Left ventricle myocardium superior (tissue), 1 donor: ENCODE results near the gene CFD. TPM values are rescaled to one million over a fixed set of nuclear protein-coding genes. Genes with fewer than 3 reads are reported as not detected.
A peak's percentile ranks its signal among the peaks of the same experiment; 100 is the strongest.

Source experiments
- ATAC-seq: fragments of 200-7000 bp; cut with Tn5 transposase; one replicate; pipeline ENCODE4 v1.9.1; 2020; ENCODE audit warnings: mild to moderate bottlenecking, moderate library complexity
- DNase-seq: peaks from one replicate; pipeline ENCODE4 v3.0.0-alpha.2; 2020
- intact Hi-C: fragments of 100-400 bp; cut with micrococcal nuclease; formaldehyde crosslinking; loops from one replicate; pipeline ENCODE4 v1.11.0; 2022
- microRNA-seq: library from miRNA; unstranded; fragments of <30 nt; microRNA quantifications from one replicate; pipeline ENCODE4 v1.2.0, GENCODE V29; 2020; ENCODE audit warnings: borderline number of aligned reads
- total RNA-seq: library from RNA; stranded (reverse); fragmentation: NEBNext Ultra II Directional; extraction: Animal tissue kit (Norgen Biotek cat#: 25700); gene quantifications from one replicate; pipeline ENCODE4 v1.2.1, GENCODE V29; 2021
- donor health status: DM: no; HTN: yes; CAD: no; lungs with severe emphysema.

The CFD gene
- total RNA-seq, 1 donor from 2014 or later, result 252 TPM

DNA sequence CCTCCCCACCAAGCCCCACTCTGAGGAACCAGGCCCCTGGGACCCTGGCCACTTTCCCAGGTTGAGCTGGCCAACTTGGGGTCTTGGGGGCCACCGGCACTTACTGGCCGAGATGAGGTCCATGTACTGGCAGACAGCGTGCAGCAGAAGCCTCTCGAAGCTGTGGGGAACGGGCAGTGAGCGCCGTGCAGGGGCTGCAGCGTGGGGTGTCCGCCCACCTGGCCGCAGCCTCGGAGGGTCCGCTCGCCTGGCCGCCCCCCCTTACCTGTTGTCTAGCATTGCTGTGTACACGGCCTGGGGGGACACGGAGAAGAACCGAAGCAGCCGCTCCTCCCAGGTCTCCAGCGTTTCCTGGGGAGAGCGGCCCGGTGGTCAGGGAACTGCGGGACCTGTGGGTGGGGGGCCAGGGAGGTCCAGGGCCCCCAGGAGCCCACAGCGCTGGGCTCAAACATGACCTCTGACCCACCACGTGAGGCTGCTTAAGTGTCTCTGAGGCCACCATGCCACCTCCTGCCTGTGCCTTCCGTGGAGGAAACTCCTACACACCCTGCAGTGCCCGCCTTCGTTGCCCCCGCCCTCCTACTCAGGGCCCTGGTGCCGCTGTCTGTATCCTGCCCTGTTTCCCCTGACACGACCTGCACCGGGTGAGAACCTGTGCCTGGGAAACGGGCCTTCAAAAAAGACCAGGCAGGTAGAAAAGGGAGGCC, 40.0 kb downstream of the CFD start:
- no peak for DNase-seq
- intact Hi-C loops, result no loop called here
- ATAC-seq, result no peak

DNA sequence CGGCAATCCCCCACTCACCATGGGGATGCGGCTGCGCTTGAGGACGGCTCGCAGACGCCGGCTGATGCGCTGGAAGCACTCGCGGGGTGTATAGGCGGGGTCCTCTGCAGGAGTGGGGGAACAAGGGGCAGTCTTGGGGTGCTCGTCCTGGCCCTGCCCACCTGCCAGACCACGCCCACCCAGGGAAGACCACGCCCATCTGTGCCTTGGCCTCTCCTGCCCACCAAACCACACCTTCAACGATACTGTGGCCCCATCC, 40.5 kb downstream of the CFD start:
- intact Hi-C loops, result no loop called here
- DNase-seq (no peak), ATAC-seq (no peak)

DNA sequence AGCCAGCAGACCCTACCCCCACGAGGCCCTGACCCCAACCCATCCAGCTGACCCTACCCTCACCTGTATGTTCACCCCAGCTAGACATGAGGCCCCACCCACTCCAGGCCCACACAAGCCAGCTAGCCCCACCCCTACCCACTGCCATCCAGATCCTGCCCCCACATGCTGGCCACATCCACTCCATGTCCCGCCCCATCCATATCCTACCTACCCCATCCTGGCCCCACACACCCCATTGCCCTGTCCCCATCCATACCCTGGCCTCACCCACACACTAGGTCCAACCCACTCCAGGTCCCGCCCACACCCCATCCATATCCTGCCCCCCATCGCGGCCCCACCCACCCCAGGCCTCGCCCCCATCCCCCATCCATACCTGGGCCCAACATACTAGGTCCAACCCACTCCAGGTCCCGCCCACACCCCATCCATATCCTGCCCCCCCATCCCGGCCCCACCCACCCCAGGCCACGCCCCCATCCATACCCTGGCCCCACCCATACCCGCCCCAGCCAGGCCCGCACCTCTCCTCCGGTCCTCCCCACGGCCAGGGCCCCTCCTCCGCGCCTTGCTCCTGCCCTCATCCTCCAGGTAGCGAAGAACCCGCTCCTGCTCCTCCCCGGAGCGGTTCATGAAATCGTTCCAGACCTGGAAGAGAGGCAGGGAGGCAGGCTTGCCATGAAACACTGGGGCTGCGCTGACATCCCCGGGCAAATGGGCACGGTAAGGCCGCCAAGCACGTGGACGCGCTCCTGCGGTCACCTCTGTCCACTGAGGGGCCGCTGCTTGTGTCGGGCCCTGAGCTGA, 41.0 kb downstream of the CFD start:
- DNase-seq, result no peak
- intact Hi-C loops, result no loop called here
- ATAC-seq, result peak; percentile 19

DNA sequence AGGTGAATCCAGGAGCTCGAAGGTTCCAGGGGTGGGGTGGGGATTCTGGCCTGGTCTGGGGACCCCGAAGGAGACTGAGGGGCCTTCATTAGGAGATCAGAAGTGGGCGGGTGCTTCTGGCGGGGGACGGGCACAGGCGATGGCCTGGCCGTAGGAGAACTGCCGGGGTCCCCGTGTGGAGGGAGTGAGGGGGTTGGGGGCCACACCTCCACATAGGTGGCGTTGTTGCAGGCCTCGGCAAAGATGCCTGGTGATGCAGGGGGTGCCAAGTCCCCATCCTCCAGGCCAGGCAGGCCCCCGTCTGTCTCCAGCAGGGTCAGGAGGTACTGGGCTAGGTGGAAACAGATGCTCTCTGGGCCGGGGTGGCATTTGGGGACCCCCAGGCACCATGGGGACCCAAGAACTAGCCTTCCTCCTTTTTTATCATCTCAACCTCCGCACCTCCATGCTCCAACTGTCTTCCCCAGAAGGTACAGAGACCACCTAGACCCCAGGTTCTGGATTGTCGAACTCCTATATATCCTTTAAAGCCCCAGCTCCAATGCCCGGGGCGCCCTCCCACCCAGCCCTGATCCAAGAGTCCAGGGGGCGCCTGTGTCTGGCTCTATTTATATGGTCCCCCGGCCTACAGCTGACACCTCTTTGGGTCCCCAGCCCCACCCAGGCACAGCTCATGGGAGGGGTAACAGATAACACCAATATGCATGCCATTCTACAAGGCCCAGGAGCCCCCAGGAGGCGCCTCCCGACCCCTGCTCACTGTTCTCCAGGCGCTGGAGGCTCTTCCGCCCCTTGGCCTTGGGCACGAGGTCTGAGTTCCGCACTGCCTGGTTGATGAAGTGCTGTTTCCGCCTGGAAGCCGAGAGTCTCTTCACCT, 42.0 kb downstream of the CFD start:
- intact Hi-C loops, result no loop called here
- ATAC-seq (no peak), DNase-seq (no peak)

DNA sequence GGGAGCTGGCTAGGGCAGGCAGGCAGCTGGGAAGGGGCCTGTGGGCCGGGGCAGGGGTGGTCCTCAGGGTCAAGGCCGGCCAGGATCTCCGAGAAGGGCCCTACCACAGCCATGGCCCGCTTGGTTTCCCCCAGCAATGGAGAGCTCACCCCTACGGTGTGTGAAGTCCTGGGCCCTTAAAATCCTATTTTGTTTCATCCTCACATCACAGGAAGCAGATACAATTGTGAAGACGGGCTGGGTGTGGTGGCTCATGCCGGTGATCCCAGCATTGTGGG, 42.6 kb downstream of the CFD start:
- intact Hi-C loops, result no loop called here
- no peak for DNase-seq

DNA sequence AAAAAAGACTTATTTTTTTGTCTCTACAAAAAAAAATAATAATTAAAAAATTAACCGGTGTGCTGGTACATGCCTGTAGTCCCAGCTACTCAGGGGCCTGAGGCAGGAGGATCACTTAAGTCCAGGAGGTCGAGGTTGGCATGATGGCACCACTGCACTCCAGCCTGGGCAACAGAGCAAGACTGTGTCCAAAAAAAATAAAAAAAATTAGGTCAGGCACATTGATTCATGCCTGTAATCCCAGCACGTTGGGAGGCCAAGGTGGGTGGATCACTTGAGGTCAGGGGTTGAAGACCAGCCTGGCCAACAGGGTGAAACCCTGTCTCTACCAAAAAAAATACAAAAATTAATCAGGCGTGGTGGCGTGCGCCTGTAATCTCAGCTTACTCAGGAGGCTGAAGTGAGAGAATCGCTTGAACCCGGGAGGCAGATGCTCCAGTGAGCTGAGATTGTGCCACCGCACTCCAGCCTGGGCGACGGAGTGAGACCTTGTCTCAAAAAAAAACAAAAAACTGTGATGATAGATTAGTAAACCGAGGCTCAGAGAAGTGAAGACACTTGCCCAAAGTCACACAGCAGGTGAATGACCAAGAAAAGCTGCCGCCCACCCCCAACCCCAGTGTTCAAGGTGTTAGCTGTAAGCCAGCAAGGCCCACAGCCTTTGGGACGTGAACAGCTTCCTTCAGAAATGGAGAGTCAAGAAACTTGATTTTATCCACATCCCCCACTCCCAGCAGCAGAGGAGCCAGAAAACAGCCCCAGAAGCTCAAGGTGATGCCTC, 43.2 kb downstream of the CFD start:
- intact Hi-C loops, result no loop called here
- ATAC-seq, result no peak
- DNase-seq, result no peak

More for the DNA sequence above, 42.6 kb downstream of the CFD start:
- ATAC-seq, result no peak

DNA sequence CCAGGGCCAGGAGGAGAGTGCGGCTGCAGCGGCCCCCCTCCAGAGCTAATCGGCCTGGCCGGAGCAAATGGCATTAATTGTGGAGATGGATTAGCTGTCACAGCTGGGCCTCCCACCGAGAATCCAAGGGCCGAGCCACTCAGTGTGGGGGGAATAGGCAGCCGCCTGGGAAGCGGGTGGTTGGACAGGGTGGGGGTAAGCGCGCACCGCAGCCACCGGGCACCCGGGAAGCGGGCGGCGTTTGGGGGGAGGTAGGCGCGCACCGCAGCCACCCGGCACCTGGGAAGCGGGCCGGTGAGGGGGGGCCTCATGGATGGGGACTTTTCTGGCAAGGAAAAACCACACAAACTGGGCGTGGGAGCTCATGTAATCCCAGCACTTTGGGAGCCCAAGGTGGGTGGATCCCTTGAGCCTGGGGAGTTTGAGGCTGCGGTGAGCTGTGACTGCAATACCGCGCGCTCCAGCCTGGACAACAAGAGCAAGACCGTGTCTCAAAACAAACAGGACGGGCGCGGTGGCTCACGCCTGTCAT, 43.9 kb downstream of the CFD start:
- intact Hi-C loops, result no loop called here
- DNase-seq, result no peak
- no peak for ATAC-seq

DNA sequence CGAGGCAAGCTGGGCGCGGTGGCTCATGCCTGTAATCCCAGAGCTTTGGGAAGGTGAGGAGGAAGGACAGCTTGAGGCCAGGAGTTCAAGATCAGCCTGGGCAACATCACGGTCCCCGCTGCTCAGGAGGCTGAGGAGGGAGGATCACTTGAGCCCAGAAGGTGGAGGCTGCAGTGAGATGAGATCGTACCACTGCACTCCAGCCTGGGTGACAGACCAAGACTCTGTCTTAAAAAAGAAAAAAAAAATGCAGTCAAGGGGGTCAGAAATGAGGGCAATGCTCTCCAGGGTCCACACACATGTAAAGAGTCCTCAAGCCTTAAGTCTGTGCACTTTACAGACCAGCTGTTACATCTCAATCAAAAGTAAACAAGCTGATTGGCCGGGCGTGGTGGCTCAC, 45.1 kb downstream of the CFD start:
- intact Hi-C loops, result no loop called here
- DNase-seq, result no peak
- ATAC-seq, result no peak

DNA sequence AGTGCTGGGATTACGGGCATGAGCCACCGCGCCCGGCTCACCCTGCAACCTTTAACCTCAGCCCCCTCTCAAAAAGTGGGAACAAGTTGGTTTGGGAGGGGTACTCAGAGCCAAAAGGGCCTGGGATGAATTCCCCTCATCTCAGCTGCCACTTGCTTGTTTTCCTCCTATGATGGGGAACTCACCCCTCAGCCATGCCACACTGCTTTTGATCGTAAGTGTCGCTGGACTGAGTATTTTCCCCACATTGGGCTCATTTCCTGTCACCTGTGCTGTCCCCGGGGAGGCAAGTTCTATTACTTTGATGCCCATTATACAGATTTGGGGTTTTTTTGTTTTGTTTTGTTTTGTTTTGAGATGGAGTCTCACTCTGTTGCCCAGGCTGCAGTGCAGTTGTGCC, 47.0 kb downstream of the CFD start:
- no peak for ATAC-seq

DNA sequence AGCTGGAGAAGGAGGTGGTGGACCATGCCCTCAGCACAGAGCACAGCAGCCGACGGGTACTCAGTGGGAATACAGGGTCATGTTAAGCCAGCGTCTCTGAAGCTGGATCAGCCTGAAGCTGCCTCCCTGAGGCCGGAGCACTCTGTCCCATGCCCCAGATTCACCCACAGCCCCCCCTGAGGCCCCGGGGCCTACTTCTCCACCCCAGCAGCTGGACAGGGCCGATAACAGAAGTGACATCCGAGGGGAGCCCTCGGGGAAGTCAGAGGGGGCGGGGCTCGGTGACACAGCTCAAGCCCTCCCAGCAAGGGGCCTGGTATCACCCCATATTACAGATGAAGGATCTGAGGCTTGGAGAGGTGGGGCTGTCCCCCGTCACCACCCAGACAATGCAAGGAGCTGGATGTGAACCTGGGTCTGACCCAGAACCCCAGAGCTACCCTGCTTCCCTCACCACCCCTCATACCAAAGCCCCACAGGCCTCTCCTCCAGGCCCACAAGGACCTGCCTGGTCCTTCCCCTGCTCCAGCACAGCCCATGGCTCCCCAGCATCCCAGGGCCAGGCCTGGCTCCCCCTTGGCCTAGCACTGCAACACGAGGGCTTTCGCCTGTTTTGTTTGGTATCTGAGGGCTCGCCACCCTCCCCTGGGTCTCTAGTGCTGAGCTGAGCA, 47.9 kb downstream of the CFD start:
- no peak for DNase-seq
- intact Hi-C loops, result no loop called here
- ATAC-seq, result peak; percentile 18

More for the DNA sequence above, 47.0 kb downstream of the CFD start:
- no peak for DNase-seq
- intact Hi-C loops, result no loop called here

DNA sequence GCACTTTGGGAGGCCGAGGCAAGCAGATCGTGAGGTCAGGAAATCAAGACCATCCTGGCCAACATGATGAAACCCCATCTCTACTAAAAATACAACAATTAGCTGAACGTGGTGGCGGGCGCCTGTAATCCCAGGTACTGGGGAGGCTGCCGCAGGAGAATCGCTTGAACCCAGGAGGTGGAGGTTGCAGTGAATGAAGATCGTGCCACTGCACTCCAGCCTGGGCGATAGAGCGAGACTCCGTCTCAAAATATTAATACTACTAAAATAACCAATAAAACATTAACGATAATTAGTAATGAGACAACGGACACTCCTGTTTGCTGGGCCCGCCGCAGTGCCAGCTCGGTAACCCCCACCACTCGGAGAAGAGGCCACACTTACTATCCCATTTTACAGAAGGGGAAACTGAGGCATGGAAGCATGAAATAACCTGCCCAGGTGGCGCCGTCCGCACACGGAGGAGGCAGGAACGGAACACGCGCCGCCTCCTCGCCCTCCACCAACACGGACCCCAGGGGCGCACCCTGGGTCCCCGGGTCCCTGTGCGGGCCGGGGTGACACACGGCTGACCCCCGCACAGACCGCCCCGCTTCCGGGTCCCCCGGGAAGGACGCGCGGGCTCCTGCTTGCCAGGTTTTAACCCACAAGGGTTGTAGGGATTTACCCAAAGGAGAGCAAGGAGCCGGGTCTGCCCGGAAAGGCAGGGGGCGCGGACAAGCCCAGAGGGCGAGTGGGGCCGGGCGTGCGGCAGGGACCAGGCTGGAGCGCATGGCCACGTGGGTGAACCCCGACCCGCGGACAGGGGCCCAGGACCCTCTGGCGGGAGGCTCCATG, 52.0 kb downstream of the CFD start:
- intact Hi-C loops, result no loop called here
- DNase-seq, result no peak
- ATAC-seq, result no peak

DNA sequence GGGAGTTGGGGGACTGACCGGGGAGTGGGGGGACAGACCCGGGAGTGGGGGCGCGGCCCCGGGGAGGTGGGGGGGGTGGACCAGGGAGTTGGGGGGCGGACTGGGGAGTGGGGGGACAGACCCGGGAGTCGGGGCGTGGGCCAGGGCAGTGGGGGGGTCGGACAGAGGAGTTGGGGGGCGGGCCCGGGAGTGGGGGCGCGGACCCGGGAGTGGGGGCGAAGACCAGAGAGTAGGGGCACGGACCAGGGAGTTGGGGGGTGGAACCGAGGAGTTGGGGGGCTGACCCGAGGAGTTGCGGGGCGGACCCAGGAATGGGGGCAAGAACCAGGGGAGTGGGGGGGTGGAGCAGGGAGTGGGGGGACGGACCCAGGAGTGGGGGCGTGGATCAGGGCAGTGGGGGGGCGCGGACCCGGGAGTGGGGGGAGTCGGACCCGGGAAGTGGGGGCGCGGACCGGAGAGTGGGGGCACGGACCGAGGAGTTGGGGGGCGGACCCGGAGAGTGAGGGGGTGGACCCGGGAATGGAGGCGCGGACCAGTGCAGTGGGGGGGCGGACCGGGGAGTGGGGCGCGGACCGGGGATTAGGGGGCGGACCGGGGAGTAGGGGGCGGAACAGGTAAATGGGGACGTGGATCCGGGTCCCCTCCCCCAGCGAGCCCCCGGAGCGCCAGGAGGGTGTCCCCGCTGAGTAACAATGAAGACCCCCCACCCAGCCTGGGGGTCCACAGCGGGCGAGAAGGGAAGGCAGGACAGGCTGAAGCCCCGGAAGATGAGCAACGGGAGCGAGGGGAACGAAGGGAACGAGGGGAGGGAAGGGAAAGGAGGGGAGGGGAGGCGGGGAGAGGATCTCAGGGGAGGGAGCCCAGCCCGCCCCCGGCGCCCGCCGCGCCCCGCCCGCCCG, 53.0 kb downstream of the CFD start:
- intact Hi-C loops, result no loop called here
- ATAC-seq (no peak), DNase-seq (no peak)

Small RNA genes within 50 kb of the gene (microRNA-seq; reads per million reads assigned to microRNA genes)
- gene MIR3187, result not detected

Other genes starting within 250 kb of the CFD start
- gene POLRMT, start 226.1 kb upstream of the CFD start, total RNA-seq, result 55.5 TPM
- not detected for gene FGF22, start 219.8 kb upstream of the CFD start, total RNA-seq
- gene RNF126, start 196.4 kb upstream of the CFD start, total RNA-seq, result 24.4 TPM
- gene FSTL3, start 183.3 kb upstream of the CFD start, total RNA-seq, result 24.6 TPM
- not detected for gene PRSS57, start 164.2 kb upstream of the CFD start, total RNA-seq
- 30.1 TPM for gene PALM, start 150.7 kb upstream of the CFD start, total RNA-seq
- not detected for gene MISP, start 108.6 kb upstream of the CFD start, total RNA-seq
- 58.1 TPM for gene PTBP1, start 62.2 kb upstream of the CFD start, total RNA-seq
- gene PLPPR3, start 37.7 kb upstream of the CFD start, total RNA-seq, result not detected
- not detected for gene AZU1, start 31.8 kb upstream of the CFD start, total RNA-seq
- gene PRTN3, start 18.7 kb upstream of the CFD start, total RNA-seq, result not detected
- gene ELANE, start 7.4 kb upstream of the CFD start, total RNA-seq, result 1.5 TPM
- 23.7 TPM for gene MED16, start 33.5 kb downstream of the CFD start, total RNA-seq
- gene RNU6-9, start 33.8 kb downstream of the CFD start, total RNA-seq, result not detected
- 20.0 TPM for gene R3HDM4, start 53.6 kb downstream of the CFD start, total RNA-seq
- not detected for gene KISS1R, start 57.7 kb downstream of the CFD start, total RNA-seq
- 5.7 TPM for gene ARID3A, start 66.4 kb downstream of the CFD start, total RNA-seq
- gene WDR18, start 124.7 kb downstream of the CFD start, total RNA-seq, result 20.4 TPM
- gene GRIN3B, start 140.8 kb downstream of the CFD start, total RNA-seq, result not detected
- 122 TPM for gene TMEM259, start 161.5 kb downstream of the CFD start, total RNA-seq
- gene RNU6-2, start 161.9 kb downstream of the CFD start, total RNA-seq, result not detected
- gene CNN2, start 166.9 kb downstream of the CFD start, total RNA-seq, result 94.0 TPM
- 9.4 TPM for gene ABCA7, start 180.4 kb downstream of the CFD start, total RNA-seq
- 6.0 TPM for gene ARHGAP45, start 207.5 kb downstream of the CFD start, total RNA-seq
- gene POLR2E, start 235.7 kb downstream of the CFD start, total RNA-seq, result 148 TPM
- gene GPX4, start 244.3 kb downstream of the CFD start, total RNA-seq, result 337 TPM